Psoas muscle (tissue), 8 donors: ENCODE results near the gene DCUN1D2. TPM values are rescaled to one million over a fixed set of nuclear protein-coding genes. Genes with fewer than 3 reads are reported as not detected.

Experiments
- ATAC-seq, 4 donors: fragments of 200-7000 bp; cut with Tn5 transposase; one replicate each; pipeline ENCODE4 v1.9.1; 2020; ENCODE audit warnings: moderate library complexity in 3 of 4, mild to moderate bottlenecking in 2 of 4
- DNase-seq, 2 donors: peaks; one replicate each; pipeline ENCODE4 v3.0.0-alpha.2; 2020
- H3K27ac ChIP-seq: fragments of 200-600 bp; one replicate; pipeline ENCODE4 v1.8.0; 2022
- H3K27me3 ChIP-seq, 3 donors: fragments of 200-600 bp in 1 of 3; one replicate each; pipeline versions ENCODE4 v1.6.1 to v1.8.0; 2013 to 2022; ENCODE audit warnings: low read length in 2 of 3, mild to moderate bottlenecking in 2 of 3, moderate library complexity in 1 of 3; ENCODE audit not compliant: insufficient read depth in 3 of 3
- H3K36me3 ChIP-seq, 2 donors: fragments of 200-600 bp in 1 of 2; one replicate each; pipeline versions ENCODE4 v1.6.1 to v1.8.0; 2013 to 2022; ENCODE audit warnings: low read depth in 1 of 2, mild to moderate bottlenecking in 1 of 2, moderate library complexity in 1 of 2; ENCODE audit not compliant: insufficient read depth in 1 of 2
- H3K4me1 ChIP-seq: fragments of 200-600 bp; one replicate; pipeline ENCODE4 v1.8.0; 2022
- H3K4me3 ChIP-seq: fragments of 200-600 bp; one replicate; pipeline ENCODE4 v1.8.0; 2022; ENCODE audit warnings: mild to moderate bottlenecking
- H3K9me3 ChIP-seq: fragments of 200-600 bp; one replicate; pipeline ENCODE4 v1.8.0; 2022
- WGBS, 3 donors: extraction: QIAGEN DNeasy Blood & Tissue Kit; methylation state at CpG; one replicate each; pipeline versions ENCODE4 v1.1.6 to v1.1.7; 2013; 5-methylcytosine and 5-hydroxymethylcytosine counted together
- intact Hi-C, 2 donors: fragments of 100-400 bp; cut with DNase I; formaldehyde crosslinking; loops; one replicate each; pipeline versions ENCODE4 v1.11.0 to v1.14.2; 2022
- polyA plus RNA-seq, 3 donors: library from polyadenylated mRNA; stranded (reverse); fragments of 200-250 nt; gene quantifications; one replicate each; pipeline ENCODE4 v1.2.3, GENCODE V29; 2013
- total RNA-seq, 4 donors: library from RNA; stranded (reverse); fragmentation: NEBNext Ultra II Directional in 2 of 4; extraction: Animal tissue kit (Norgen Biotek cat#: 25700) in 2 of 4; gene quantifications; one replicate each; pipeline versions ENCODE4 v1.2.1 to v1.2.4, GENCODE V29; 2021 to 2023
- TF ChIP-seq, protein P1 (sequence below): fragments of 200-600 bp; IDR thresholded peaks from one replicate; pipeline ENCODE4 v1.8.0; 2022; ENCODE audit warnings: antibody characterized with exemption
- donor health status: healthy with polysubstance abuse.
- donor health status: DM: no; HTN: no; CAD: no; lungs with moderate emphysema.
- donor health status: Bipolar disorder and iron deficiency.
- donor health status: healthy.
- donor health status: DM: yes; HTN: yes; CAD: no.
- donor health status: DM: no; HTN: no; CAD: no.
- donor health status: DM: no; HTN: no; CAD: no.
- donor health status: DM: yes; HTN: yes; CAD: no.

DCUN1D2 gene
- total and polyA plus RNA-seq, 7 donors, result 32.4 to 151 (median 71.2) TPM

DNA sequence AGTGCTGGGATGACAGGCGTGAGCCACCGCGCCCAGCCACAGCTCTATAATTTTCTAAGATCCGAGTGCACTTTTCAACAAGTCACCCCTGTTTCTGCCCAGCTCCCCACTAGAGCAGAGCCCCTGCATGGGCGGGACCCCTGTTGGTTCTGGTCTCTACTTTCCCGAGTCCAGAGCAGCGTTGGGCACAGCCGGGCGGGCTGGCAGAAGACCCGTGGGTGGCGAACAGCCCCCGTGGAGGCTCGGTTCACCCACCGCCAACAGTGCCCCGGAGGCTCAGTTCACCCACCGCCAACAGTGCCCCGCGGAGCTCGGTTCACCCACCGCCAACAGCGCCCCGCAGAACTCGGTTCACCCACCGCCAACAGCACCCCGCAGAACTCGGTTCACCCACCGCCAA, 78.1 kb downstream of the DCUN1D2 start:
- Histone ChIP-seq H3K36me3 (peaks cover 0 to 5% of the 10 kb centered on the region in 2 donors), H3K9me3 (no peaks in the 10 kb centered on the region), H3K27ac (peak overlapping the region; percentile 99), H3K27me3 (no peaks in the 10 kb centered on the region), H3K4me1 (peaks cover 50% of the 10 kb centered on the region), H3K4me3 (peak overlapping the region; percentile 44)
- intact Hi-C loops, result loop anchor here in 1 of 2 donors (5.0 kb wide), 1 partner anchor 40 kb away; the partner anchor contains the start of gene ADPRHL1
- ATAC-seq (no peak), DNase-seq (no peak)
- TF ChIP-seq, protein P1, sequence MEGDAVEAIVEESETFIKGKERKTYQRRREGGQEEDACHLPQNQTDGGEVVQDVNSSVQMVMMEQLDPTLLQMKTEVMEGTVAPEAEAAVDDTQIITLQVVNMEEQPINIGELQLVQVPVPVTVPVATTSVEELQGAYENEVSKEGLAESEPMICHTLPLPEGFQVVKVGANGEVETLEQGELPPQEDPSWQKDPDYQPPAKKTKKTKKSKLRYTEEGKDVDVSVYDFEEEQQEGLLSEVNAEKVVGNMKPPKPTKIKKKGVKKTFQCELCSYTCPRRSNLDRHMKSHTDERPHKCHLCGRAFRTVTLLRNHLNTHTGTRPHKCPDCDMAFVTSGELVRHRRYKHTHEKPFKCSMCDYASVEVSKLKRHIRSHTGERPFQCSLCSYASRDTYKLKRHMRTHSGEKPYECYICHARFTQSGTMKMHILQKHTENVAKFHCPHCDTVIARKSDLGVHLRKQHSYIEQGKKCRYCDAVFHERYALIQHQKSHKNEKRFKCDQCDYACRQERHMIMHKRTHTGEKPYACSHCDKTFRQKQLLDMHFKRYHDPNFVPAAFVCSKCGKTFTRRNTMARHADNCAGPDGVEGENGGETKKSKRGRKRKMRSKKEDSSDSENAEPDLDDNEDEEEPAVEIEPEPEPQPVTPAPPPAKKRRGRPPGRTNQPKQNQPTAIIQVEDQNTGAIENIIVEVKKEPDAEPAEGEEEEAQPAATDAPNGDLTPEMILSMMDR, result no peak
- WGBS, 3 donors, result 94 to 97% (median 96%) methylated on average over 15 to 27 of the region's 27 CpGs

DNA sequence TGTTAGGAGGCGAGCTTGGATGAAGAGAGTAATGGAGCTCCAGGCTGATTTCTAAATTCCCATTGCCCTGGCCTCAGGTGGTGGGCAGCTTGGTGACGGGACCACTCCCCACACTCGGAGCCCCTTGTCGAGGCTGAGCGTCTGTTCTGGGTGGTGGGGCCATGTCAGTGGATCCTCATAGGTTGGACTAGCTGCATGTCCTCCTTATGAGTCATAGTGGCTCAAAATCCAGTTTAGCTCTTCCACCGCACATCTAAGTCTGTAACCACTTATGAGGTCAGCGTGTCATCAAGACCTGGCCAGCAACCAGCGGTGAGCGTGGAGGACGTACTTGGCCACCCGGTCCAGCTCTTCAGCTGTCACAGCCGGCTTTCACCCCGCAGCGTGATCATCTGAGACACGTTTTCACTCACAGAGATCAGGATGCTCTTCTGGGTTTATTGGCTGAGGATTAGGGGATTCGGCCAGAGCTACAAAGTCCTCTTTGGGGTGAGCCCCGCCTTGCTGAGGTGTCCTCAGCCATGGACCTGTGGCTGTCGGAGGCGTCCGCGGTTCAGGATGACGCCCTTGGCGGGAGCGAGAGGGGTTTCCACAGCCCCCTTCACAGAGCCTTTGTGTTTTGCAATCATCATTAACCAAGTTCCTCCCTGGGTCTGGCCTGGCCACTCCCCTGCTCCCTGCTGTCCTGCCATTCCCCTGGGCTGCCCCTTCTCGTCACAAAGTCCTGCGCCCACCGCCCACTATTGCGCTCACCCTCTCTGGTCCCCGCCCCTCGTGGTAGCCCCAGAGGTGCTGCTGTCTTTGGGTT, 79.1 kb downstream of the DCUN1D2 start:
- intact Hi-C loops, result loop anchor here in 1 of 2 donors (5.0 kb wide), 1 partner anchor 41 kb away; the partner anchor contains the start of gene ADPRHL1
- peak; percentile 89 to 97 for DNase-seq
- WGBS, 3 donors, result 33 to 41% (median 35%) methylated on average over 30 of the region's 30 CpGs
- ATAC-seq, result peak; percentile 61 to 69 (median 64)
- H3K36me3 ChIP-seq, result peaks cover 4 to 13% of the 10 kb centered on the region in 2 donors
- H3K27me3 ChIP-seq, result no peaks in the 10 kb centered on the region
- peaks cover 58% of the 10 kb centered on the region for H3K4me1 ChIP-seq
- peak overlapping the region; percentile 99 for H3K27ac ChIP-seq
- no peaks in the 10 kb centered on the region for H3K9me3 ChIP-seq
- H3K4me3 ChIP-seq, result peak overlapping the region; percentile 66
- TF ChIP-seq, protein P1, result no peak

DNA sequence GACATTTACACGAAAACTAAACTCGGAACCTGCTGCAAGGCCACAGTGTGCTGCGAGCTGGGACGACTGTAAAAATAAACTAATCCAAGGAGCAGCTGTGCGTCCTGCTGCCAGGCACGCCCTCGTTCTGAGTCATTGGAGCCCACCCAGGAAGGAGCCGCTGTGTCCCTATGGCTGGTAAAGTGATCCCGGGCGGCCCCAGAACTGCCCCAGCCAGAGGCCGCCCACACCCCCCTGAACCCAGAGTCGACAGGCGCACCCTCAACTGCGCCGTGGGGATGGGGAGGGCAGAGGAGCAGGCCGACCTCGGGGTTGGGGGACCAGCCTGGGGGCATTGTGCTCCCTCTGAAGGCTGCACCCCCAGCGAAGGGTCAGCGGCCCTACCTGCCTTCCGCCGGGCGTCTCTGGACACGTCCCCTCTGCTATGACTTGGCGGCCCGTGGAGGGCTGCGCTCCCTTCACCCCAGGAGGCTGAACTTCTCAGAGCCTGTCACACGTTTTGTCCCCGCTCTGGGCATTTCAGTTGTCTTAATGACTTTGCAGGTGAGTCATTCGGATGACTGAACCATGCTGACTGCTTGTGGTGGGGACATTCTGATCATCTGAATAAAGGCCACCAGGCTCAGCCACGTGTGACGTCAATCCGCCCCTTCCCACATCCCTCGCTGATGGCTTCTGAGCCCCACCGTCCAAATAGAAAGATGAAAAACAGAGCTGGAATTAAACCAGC, 79.9 kb downstream of the DCUN1D2 start:
- Histone ChIP-seq H3K4me1 (peaks cover 64% of the 10 kb centered on the region), H3K4me3 (peak overlapping the region; percentile 66), H3K27ac (peak overlapping the region; percentile 99), H3K9me3 (no peaks in the 10 kb centered on the region), H3K36me3 (peaks cover 7 to 13% of the 10 kb centered on the region in 2 donors), H3K27me3 (no peaks in the 10 kb centered on the region)
- TF ChIP-seq, protein P1, result no peak
- WGBS, 3 donors, result 18 to 28% (median 27%) methylated on average over 34 of the region's 34 CpGs
- DNase-seq, result peak; percentile 84 to 94
- intact Hi-C loops, result loop anchor here in 1 of 2 donors (5.0 kb wide), 1 partner anchor 42 kb away; the partner anchor contains the start of gene ADPRHL1
- ATAC-seq, result peak; percentile 56 to 66 (median 60)

DNA sequence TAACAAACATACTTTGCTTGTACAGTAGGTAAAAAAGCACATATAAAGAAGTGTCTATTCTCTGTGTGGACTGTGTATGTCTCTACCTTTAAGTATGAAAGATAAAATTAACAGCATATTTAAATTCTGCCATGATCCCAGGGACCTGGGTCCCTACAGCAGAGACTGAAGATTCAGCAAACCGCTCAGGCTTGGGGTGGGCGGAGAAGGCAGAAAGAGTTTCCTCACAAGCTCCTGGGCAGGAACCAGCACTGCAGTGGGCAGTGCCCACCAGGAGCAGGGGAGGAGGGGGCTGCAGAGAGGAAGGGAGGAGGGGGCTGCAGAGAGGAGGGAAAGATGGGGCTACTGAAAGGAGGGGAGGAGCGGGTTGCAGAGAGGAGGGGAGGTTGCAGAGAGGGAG, 81.9 kb downstream of the DCUN1D2 start:
- H3K27ac ChIP-seq, result peak overlapping the region; percentile 99
- ATAC-seq, result no peak
- peaks cover 60% of the 10 kb centered on the region for H3K4me1 ChIP-seq
- 81 to 84% (median 82%) methylated on average over 3 of the region's 3 CpGs for WGBS, 3 donors
- no peaks in the 10 kb centered on the region for H3K27me3 ChIP-seq
- no peak for DNase-seq
- TF ChIP-seq, protein P1, result no peak
- no peaks in the 10 kb centered on the region for H3K9me3 ChIP-seq
- H3K4me3 ChIP-seq, result peak overlapping the region; percentile 66
- intact Hi-C loops, result no loop called here
- peaks cover 9 to 13% of the 10 kb centered on the region in 2 donors for H3K36me3 ChIP-seq
